NB4 (cell line): ENCODE results near the gene NPB.

Experiments
- CTCF ChIP-seq: IDR thresholded peaks from one replicate; pipeline ENCODE4 v1.5.1; 2012; ENCODE audit warnings: low read depth, low read length
- MAX ChIP-seq: IDR thresholded peaks from 2 replicates; pipeline ENCODE4 v1.6.1; 2011; ENCODE audit warnings: low read depth, low read length
- MYC ChIP-seq: IDR thresholded peaks from 2 replicates; pipeline ENCODE4 v1.6.1; 2011; ENCODE audit warnings: low read depth, low read length

GRCh38 chr17:81909231-81909630, 7.2 kb downstream of the NPB start:
- TF ChIP-seq MAX (no peak), CTCF (no peak), MYC (no peak)
